Measurements from ENCODE around the gene FBXL13.
"Not testable (repeated sequence)": the region's sequence is repeated elsewhere in the genome, so short reads cannot be mapped to it uniquely, and the experiment has no call there.

FBXL13 gene

DNA sequence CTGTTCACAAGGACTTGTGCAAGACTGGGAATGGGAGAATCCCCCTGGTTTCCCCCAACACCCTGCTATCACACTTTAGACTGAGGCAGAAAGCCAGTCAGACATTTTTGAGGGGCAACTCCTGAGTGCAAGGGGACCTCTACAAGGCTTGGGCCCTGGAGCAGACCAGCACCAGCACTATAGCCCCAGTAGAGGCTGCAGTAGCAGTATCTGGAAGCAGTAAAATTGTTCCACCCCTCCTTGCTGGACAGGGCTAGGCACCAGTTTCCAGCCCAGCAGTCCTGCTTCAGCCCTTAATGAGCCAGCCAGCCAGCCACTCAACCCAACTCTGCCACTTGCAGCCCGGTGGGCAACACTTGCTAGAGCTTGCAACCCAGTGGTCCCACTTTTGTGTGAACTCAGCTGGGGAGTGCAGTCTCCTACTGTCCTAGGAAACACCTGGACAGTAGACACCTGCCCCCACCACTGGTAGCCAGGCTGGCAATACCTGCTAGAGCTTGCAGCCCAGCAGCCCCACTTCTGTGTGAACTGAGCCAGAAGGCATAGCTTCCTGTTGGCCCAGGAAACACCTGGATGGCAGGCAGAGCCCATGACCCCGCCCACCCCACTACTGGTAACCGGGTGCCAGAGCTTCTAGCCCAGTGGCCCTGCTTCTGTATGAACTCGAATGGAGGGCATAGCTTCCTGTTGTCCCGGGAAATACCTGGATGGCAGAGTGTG, 65.0 kb downstream of the FBXL13 start:
- DNase-seq (ENCODE audit: low spot score) = no peak
- in situ Hi-C loops (cut with MboI; ENCODE audit: low pct_unique_long_range_greater_than_20kb, low sequenced_read_pairs, unreplicated experiment) = no loop called here
- TF ChIP-seq, protein P1, sequence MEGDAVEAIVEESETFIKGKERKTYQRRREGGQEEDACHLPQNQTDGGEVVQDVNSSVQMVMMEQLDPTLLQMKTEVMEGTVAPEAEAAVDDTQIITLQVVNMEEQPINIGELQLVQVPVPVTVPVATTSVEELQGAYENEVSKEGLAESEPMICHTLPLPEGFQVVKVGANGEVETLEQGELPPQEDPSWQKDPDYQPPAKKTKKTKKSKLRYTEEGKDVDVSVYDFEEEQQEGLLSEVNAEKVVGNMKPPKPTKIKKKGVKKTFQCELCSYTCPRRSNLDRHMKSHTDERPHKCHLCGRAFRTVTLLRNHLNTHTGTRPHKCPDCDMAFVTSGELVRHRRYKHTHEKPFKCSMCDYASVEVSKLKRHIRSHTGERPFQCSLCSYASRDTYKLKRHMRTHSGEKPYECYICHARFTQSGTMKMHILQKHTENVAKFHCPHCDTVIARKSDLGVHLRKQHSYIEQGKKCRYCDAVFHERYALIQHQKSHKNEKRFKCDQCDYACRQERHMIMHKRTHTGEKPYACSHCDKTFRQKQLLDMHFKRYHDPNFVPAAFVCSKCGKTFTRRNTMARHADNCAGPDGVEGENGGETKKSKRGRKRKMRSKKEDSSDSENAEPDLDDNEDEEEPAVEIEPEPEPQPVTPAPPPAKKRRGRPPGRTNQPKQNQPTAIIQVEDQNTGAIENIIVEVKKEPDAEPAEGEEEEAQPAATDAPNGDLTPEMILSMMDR (IDR thresholded peaks at IDR 0.05; ENCODE audit: extremely low read depth, insufficient read depth, missing control alignments) = no peak

DNA sequence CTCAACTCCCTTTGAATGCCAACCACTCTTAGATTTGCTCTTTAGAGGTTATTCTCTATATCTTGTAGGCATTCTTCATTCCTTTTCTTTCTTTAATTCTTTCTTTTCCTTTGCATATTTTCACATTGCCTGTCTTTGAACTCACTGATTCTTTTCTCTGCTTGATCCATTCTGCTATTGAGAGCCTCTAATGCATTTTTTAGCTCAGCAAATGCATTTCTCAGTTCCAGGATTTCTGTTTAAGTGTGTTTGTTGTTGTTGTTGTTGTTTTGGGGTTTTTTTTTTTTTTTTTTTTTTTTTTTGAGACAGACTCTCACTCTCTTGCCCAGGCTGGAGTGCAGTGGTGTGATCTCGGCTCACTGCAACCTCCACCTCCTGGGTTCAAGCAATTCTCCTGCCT, 71.6 kb downstream of the FBXL13 start:
- in situ Hi-C loops (cut with MboI; ENCODE audit: low pct_unique_long_range_greater_than_20kb, low sequenced_read_pairs, unreplicated experiment) = no loop called here
- no peak for DNase-seq (ENCODE audit: low spot score)

DNA sequence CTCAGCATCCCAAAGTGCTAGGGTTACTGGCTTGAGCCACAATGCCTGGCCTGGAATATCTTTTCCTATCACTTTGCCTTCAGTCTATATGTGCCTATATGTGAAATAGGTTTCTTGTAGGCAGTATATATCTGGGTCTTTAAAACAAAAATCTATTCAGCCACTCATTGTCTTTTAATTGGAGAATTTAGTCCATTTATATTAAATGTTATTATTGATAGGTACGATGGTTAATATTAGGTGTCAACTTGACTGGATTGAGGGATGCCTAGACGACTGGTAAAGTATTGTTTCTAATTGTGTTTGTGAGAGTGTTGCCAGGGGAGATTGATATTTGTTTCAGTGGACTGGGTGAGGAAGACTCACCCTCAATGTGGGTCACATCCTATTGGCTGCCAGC, 73.4 kb downstream of the FBXL13 start:
- in situ Hi-C loops (cut with MboI; ENCODE audit: low pct_unique_long_range_greater_than_20kb, low sequenced_read_pairs, unreplicated experiment) = no loop called here
- no peak for DNase-seq (ENCODE audit: low spot score)
- TF ChIP-seq, protein P1 (IDR thresholded peaks at IDR 0.05; ENCODE audit: extremely low read depth, insufficient read depth, missing control alignments) = no peak

More for the DNA sequence above, 71.6 kb downstream of the FBXL13 start:
- TF ChIP-seq, protein P1 (IDR thresholded peaks at IDR 0.05; ENCODE audit: extremely low read depth, insufficient read depth, missing control alignments) = no peak

DNA sequence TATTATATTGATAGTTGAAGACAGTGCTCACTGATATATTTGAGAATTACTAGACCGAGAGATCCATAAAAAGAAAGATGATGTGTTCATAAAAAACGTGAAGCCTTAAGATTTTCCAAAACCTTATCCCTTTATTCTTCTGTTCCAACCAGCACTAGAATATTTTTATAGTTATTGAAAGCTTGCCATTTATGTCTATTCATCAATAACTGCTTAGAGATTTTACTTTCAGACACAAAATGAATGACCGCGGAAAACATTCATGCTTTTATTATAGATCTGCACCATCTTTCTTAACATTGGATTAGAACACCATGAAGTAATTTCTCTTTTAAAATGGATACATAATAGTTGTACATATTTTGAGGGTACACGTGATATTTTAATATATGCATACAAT, 77.6 kb downstream of the FBXL13 start:
- TF ChIP-seq, protein P1 (IDR thresholded peaks at IDR 0.05; ENCODE audit: extremely low read depth, insufficient read depth, missing control alignments) = no peak
- in situ Hi-C loops (cut with MboI; ENCODE audit: low pct_unique_long_range_greater_than_20kb, low sequenced_read_pairs, unreplicated experiment) = no loop called here
- no peak for DNase-seq (ENCODE audit: low spot score)

DNA sequence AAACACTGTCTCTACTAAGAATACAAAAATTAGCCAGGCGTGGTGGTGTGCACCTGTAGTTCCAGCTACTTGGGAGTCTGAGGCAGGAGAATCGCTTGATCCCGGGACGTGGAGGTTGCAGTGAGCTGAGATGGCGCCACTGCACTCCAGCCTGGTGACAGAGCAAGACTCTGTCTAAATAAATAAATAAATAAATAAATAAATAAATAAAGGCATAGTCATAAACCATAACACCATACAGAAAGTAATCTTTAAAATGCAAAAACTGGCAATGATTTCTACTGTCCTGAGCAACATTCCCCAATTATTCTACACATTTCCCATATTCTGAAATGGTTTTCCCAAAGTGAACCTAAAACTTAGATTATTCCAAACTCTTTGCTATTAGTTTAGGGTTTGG, 79.0 kb downstream of the FBXL13 start:
- DNase-seq (ENCODE audit: low spot score); in situ Hi-C loops (cut with MboI; ENCODE audit: low pct_unique_long_range_greater_than_20kb, low sequenced_read_pairs, unreplicated experiment): not testable (repeated sequence)

DNA sequence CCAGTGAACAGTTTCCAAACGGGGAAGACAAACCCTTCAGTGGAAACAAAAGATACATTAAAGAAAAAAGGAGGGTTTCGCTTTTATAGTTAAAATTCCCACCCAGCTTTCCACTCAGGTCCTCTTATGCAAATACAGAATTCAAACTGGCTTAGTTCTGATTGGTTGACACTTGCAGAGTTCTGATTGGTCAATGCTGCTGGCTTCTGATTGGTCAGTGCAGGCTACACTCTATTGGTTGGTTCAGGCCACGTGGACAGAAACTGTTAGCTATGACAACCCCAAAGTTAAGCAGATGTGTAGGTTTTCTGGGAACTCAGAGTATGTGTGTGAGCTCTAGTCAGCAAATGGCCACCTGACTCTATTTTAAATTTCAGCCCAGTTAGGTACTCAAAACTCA, 80.0 kb downstream of the FBXL13 start:
- DNase-seq (ENCODE audit: low spot score) = no peak
- TF ChIP-seq, protein P1 (IDR thresholded peaks at IDR 0.05; ENCODE audit: extremely low read depth, insufficient read depth, missing control alignments) = no peak
- in situ Hi-C loops (cut with MboI; ENCODE audit: low pct_unique_long_range_greater_than_20kb, low sequenced_read_pairs, unreplicated experiment) = no loop called here

DNA sequence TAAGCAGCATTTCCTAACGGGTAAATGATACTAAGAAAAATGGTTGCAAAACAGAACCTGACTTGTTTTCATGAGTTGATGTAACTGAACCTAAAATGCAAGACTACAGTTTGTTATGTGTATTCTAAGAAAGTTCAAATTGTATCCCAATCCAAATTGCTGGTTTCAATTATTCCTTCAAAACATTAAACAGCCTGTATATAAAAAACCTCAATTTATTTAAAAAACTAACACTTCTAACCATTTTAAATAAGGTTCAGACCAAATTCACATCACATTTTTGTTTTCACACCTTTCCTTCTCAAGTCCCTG, 80.9 kb downstream of the FBXL13 start:
- in situ Hi-C loops (cut with MboI; ENCODE audit: low pct_unique_long_range_greater_than_20kb, low sequenced_read_pairs, unreplicated experiment) = no loop called here
- TF ChIP-seq, protein P1 (IDR thresholded peaks at IDR 0.05; ENCODE audit: extremely low read depth, insufficient read depth, missing control alignments) = no peak
- DNase-seq (ENCODE audit: low spot score) = no peak
